ENCODE data around the gene DMXL2. TPM values are rescaled to one million over a fixed set of nuclear protein-coding genes. Genes with fewer than 3 reads are reported as not detected.

DMXL2 gene
- total RNA-seq, 2 donors from 2014 or later = 10.0 to 22.2 TPM

DNA sequence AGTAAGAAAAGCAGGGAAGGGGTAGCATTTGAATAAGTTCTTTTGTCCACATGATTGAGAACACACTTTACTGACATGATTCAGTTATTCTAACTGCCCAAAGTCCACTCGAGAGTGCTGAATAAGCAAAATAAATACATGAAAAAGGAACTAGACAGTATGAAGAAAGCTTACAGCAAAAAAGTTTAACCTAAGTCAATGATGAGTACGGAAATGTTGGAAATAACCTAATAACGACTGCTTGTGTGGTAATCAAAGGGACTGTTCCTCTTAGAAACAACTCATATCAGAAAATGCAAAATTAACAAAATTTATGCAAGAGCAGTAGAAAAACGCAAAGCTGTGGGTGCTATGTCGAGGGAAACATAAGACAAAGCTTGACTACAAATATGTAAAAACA, 36.6 kb downstream of the DMXL2 start:
- Histone ChIP-seq H3K27ac (no peak overlapping the region), H3K4me3 (no peak overlapping the region), H3K4me1 (peaks cover 0 to 4% of the 10 kb centered on the region in 2 donors), H3K27me3 (no peaks in the 10 kb centered on the region), H3K9me3 (peaks cover 0 to 9% of the 10 kb centered on the region in 2 donors), H3K36me3 (no peaks in the 10 kb centered on the region)
- DNase-seq (ENCODE audit: low spot score) = no peak
- TF ChIP-seq, protein P1, sequence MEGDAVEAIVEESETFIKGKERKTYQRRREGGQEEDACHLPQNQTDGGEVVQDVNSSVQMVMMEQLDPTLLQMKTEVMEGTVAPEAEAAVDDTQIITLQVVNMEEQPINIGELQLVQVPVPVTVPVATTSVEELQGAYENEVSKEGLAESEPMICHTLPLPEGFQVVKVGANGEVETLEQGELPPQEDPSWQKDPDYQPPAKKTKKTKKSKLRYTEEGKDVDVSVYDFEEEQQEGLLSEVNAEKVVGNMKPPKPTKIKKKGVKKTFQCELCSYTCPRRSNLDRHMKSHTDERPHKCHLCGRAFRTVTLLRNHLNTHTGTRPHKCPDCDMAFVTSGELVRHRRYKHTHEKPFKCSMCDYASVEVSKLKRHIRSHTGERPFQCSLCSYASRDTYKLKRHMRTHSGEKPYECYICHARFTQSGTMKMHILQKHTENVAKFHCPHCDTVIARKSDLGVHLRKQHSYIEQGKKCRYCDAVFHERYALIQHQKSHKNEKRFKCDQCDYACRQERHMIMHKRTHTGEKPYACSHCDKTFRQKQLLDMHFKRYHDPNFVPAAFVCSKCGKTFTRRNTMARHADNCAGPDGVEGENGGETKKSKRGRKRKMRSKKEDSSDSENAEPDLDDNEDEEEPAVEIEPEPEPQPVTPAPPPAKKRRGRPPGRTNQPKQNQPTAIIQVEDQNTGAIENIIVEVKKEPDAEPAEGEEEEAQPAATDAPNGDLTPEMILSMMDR (IDR thresholded peaks at IDR 0.05) = no peak

DNA sequence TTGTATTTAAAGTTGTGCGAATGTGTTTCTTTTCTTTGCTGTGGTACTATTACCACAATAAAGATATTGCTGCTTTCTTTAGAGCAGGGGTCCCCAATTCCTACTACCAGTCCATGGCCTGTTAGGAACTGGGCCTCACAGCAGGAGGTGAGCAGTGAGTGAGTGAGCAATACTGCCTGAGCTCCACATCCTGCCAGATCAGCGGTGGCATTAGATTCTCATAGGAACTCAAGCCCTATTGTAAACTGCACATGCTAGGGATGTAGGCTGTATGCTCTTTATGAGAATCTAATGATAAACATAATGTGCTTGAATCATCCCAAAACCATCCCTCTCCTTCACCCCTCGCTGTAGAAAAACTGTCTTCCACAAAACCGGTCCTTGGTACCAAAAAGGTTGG, 41.6 kb downstream of the DMXL2 start:
- Histone ChIP-seq H3K4me1 (peaks cover 0 to 15% of the 10 kb centered on the region in 2 donors), H3K36me3 (no peaks in the 10 kb centered on the region), H3K27me3 (no peaks in the 10 kb centered on the region), H3K4me3 (no peak overlapping the region), H3K27ac (no peak overlapping the region), H3K9me3 (no peaks in the 10 kb centered on the region)
- DNase-seq (ENCODE audit: low spot score) = no peak
- TF ChIP-seq, protein P1 (IDR thresholded peaks at IDR 0.05) = no peak

DNA sequence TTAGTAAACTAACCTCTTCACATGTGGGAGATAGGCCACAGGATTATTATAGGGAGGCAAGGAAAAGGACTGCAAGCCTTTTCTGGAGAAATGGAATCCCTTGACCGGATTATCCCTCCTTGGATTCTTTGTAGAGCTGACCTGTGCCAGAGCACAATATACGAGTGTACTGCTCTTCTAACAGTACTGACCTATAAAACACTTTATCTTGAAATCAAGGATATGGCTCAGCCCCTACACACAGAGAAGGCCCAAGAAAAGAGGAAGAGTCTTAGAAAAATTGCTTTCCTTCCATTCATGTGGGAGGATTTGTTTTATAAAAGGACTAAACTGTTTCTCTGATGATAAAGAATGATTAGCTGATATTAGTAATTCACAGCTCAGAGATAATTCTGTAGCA, 42.2 kb downstream of the DMXL2 start:
- Histone ChIP-seq H3K27ac (no peak overlapping the region), H3K36me3 (no peaks in the 10 kb centered on the region), H3K9me3 (no peaks in the 10 kb centered on the region), H3K27me3 (no peaks in the 10 kb centered on the region), H3K4me3 (no peak overlapping the region), H3K4me1 (peaks cover 0 to 15% of the 10 kb centered on the region in 2 donors)
- TF ChIP-seq, protein P1 (IDR thresholded peaks at IDR 0.05) = no peak
- no peak for DNase-seq (ENCODE audit: low spot score)

DNA sequence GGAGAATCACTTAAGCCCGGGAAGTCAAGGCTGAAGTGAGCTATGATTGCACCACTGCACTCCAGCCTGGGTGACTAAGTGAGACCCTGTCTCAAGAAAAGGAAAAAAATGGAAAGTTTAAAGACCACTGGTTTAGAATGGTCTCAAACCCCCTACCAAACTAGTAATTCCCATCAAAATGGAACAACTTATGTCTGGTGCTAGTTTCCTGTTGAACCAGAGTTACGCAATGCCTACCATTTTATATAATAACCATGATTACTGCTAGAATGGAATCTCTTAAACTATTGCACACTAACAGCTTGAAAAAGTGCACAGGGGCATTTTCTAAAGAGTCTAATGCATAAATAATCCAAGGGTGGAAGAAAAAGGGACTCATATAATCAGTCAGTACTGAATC, 43.6 kb downstream of the DMXL2 start:
- H3K9me3 ChIP-seq = no peaks in the 10 kb centered on the region
- peaks cover 0 to 15% of the 10 kb centered on the region in 2 donors for H3K4me1 ChIP-seq
- H3K27ac ChIP-seq = no peak overlapping the region
- no peak for DNase-seq (ENCODE audit: low spot score)
- TF ChIP-seq, protein P1 (IDR thresholded peaks at IDR 0.05) = no peak
- H3K36me3 ChIP-seq = no peaks in the 10 kb centered on the region
- no peaks in the 10 kb centered on the region for H3K27me3 ChIP-seq
- H3K4me3 ChIP-seq = no peak overlapping the region

DNA sequence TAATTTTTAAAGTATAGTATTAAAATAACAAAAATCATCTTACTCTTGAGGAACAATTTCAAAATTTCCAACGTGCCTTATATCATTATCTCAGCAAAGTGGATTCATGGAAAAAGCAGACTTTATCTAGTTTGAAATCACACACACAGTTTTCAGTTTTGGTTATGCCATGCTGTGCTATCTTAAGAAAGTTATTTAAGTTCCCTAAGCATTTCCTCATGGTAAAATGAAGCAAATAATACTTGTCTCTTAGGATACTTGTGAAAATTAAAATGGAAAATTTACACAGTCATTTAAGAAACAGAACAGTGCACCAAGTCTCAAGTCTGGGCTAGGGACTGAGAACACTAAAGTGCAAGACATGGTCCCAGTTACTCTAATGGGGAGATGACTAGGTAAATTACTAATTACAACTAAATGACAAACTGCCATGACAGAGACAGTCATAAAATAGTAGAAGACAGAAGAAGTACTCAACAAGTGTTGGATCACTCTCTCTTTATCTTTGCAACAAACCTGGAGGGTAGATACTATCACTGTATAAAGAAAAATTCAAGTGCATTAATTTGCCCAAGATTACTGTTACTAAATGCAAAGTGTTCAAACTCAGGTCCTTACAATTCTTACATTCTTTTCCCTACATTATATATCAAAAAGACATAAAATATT, 44.8 kb downstream of the DMXL2 start:
- Histone ChIP-seq H3K27me3 (no peaks in the 10 kb centered on the region), H3K9me3 (no peaks in the 10 kb centered on the region), H3K4me3 (no peak overlapping the region), H3K27ac (peak overlapping the region in 1 of 2 donors; percentile 46), H3K36me3 (no peaks in the 10 kb centered on the region), H3K4me1 (peaks cover 0 to 15% of the 10 kb centered on the region in 2 donors)
- TF ChIP-seq, protein P1 (IDR thresholded peaks at IDR 0.05) = no peak
- DNase-seq (ENCODE audit: low spot score) = no peak
